ENCODE measurements around the gene MTR. TPM values are rescaled to one million over a fixed set of nuclear protein-coding genes. Genes with fewer than 3 reads are reported as not detected.

Gene MTR
- total and polyA plus RNA-seq, 2 donors = 10.4 to 58.5 TPM

- no peak overlapping the region for H3K27ac ChIP-seq (ENCODE audit: low read depth)
- DNase-seq (ENCODE audit: extremely low spot score) = no peak
- no peaks in the 10 kb centered on the region for H3K4me1 ChIP-seq (ENCODE audit: insufficient read depth)
- no peaks in the 10 kb centered on the region for H3K36me3 ChIP-seq (ENCODE audit: insufficient read depth)
- no peak overlapping the region for H3K4me3 ChIP-seq (ENCODE audit: low read depth, low read length)
- 97% methylated on average over 5 of the region's 5 CpGs for WGBS
These were observed 3.9 kb downstream of the MTR start for GRCh38 chr1:236799001-236799400.

GRCh38 chr1:236800002-236800620, 5.0 kb downstream of the MTR start:
- H3K4me1 ChIP-seq (ENCODE audit: insufficient read depth) = no peaks in the 10 kb centered on the region
- H3K27ac ChIP-seq (ENCODE audit: low read depth) = no peak overlapping the region
- no peak overlapping the region for H3K4me3 ChIP-seq (ENCODE audit: low read depth, low read length)
- no peaks in the 10 kb centered on the region for H3K36me3 ChIP-seq (ENCODE audit: insufficient read depth)
- 88% methylated on average over 5 of the region's 5 CpGs for WGBS
- no peak for DNase-seq (ENCODE audit: extremely low spot score)

- Histone ChIP-seq H3K27ac (ENCODE audit: low read depth) (no peak overlapping the region), H3K36me3 (ENCODE audit: insufficient read depth) (no peaks in the 10 kb centered on the region), H3K4me1 (ENCODE audit: insufficient read depth) (no peaks in the 10 kb centered on the region), H3K4me3 (ENCODE audit: low read depth, low read length) (no peak overlapping the region)
- peak; percentile 11 for DNase-seq (ENCODE audit: extremely low spot score)
These were observed 5.5 kb downstream of the MTR start for GRCh38 chr1:236800623-236801022.

- no peaks in the 10 kb centered on the region for H3K36me3 ChIP-seq (ENCODE audit: insufficient read depth)
- 95% methylated on average over 3 of the region's 3 CpGs for WGBS
- H3K4me3 ChIP-seq (ENCODE audit: low read depth, low read length) = no peak overlapping the region
- no peak for DNase-seq (ENCODE audit: extremely low spot score)
- no peak overlapping the region for H3K27ac ChIP-seq (ENCODE audit: low read depth)
- no peaks in the 10 kb centered on the region for H3K4me1 ChIP-seq (ENCODE audit: insufficient read depth)
These were observed 7.2 kb downstream of the MTR start for GRCh38 chr1:236802264-236802663.

- DNase-seq (ENCODE audit: extremely low spot score) = no peak
- Histone ChIP-seq H3K36me3 (ENCODE audit: insufficient read depth) (peaks cover 5% of the 10 kb centered on the region), H3K27ac (ENCODE audit: low read depth) (no peak overlapping the region), H3K4me3 (ENCODE audit: low read depth, low read length) (no peak overlapping the region), H3K4me1 (ENCODE audit: insufficient read depth) (no peaks in the 10 kb centered on the region)
- 96% methylated on average over 2 of the region's 2 CpGs for WGBS
These were observed 11.5 kb downstream of the MTR start for GRCh38 chr1:236806634-236807033.

GRCh38 chr1:236808005-236808404, 12.9 kb downstream of the MTR start:
- Histone ChIP-seq H3K27ac (ENCODE audit: low read depth) (no peak overlapping the region), H3K4me1 (ENCODE audit: insufficient read depth) (no peaks in the 10 kb centered on the region), H3K36me3 (ENCODE audit: insufficient read depth) (peaks cover 5% of the 10 kb centered on the region), H3K4me3 (ENCODE audit: low read depth, low read length) (no peak overlapping the region)
- WGBS = 74% methylated on average over 2 of the region's 2 CpGs
- DNase-seq (ENCODE audit: extremely low spot score) = no peak

GRCh38 chr1:236808564-236809130, 13.6 kb downstream of the MTR start:
- no peak for DNase-seq (ENCODE audit: extremely low spot score)
- WGBS = 79% methylated on average over 8 of the region's 8 CpGs
- no peak overlapping the region for H3K4me3 ChIP-seq (ENCODE audit: low read depth, low read length)
- H3K4me1 ChIP-seq (ENCODE audit: insufficient read depth) = no peaks in the 10 kb centered on the region
- peaks cover 7% of the 10 kb centered on the region for H3K36me3 ChIP-seq (ENCODE audit: insufficient read depth)
- no peak overlapping the region for H3K27ac ChIP-seq (ENCODE audit: low read depth)

GRCh38 chr1:236809148-236809547, 14.1 kb downstream of the MTR start:
- 67% methylated on average over 1 of the region's 1 CpG for WGBS
- Histone ChIP-seq H3K36me3 (ENCODE audit: insufficient read depth) (peaks cover 7% of the 10 kb centered on the region), H3K4me3 (ENCODE audit: low read depth, low read length) (no peak overlapping the region), H3K4me1 (ENCODE audit: insufficient read depth) (no peaks in the 10 kb centered on the region), H3K27ac (ENCODE audit: low read depth) (no peak overlapping the region)
- DNase-seq (ENCODE audit: extremely low spot score) = no peak

GRCh38 chr1:236810018-236810417, 14.9 kb downstream of the MTR start:
- DNase-seq (ENCODE audit: extremely low spot score) = no peak
- H3K27ac ChIP-seq (ENCODE audit: low read depth) = no peak overlapping the region
- 77% methylated on average over 3 of the region's 3 CpGs for WGBS
- no peak overlapping the region for H3K4me3 ChIP-seq (ENCODE audit: low read depth, low read length)
- H3K36me3 ChIP-seq (ENCODE audit: insufficient read depth) = peaks cover 8% of the 10 kb centered on the region
- no peaks in the 10 kb centered on the region for H3K4me1 ChIP-seq (ENCODE audit: insufficient read depth)

GRCh38 chr1:236812334-236813030, 17.4 kb downstream of the MTR start:
- DNase-seq (ENCODE audit: extremely low spot score) = no peak
- WGBS = 95% methylated on average over 5 of the region's 5 CpGs
- no peak overlapping the region for H3K4me3 ChIP-seq (ENCODE audit: low read depth, low read length)
- no peaks in the 10 kb centered on the region for H3K4me1 ChIP-seq (ENCODE audit: insufficient read depth)
- H3K27ac ChIP-seq (ENCODE audit: low read depth) = no peak overlapping the region
- peaks cover 9% of the 10 kb centered on the region for H3K36me3 ChIP-seq (ENCODE audit: insufficient read depth)

GRCh38 chr1:236815941-236816340, 20.8 kb downstream of the MTR start:
- 91% methylated on average over 2 of the region's 2 CpGs for WGBS
- no peak for DNase-seq (ENCODE audit: extremely low spot score)
- peaks cover 7% of the 10 kb centered on the region for H3K36me3 ChIP-seq (ENCODE audit: insufficient read depth)
- no peak overlapping the region for H3K4me3 ChIP-seq (ENCODE audit: low read depth, low read length)
- no peaks in the 10 kb centered on the region for H3K4me1 ChIP-seq (ENCODE audit: insufficient read depth)
- no peak overlapping the region for H3K27ac ChIP-seq (ENCODE audit: low read depth)

- no peak overlapping the region for H3K27ac ChIP-seq (ENCODE audit: low read depth)
- H3K4me3 ChIP-seq (ENCODE audit: low read depth, low read length) = no peak overlapping the region
- 94% methylated on average over 9 of the region's 9 CpGs for WGBS
- H3K4me1 ChIP-seq (ENCODE audit: insufficient read depth) = no peaks in the 10 kb centered on the region
- no peak for DNase-seq (ENCODE audit: extremely low spot score)
- peaks cover 2% of the 10 kb centered on the region for H3K36me3 ChIP-seq (ENCODE audit: insufficient read depth)
These were observed 24.8 kb downstream of the MTR start for GRCh38 chr1:236819856-236820255.

- H3K36me3 ChIP-seq (ENCODE audit: insufficient read depth) = no peaks in the 10 kb centered on the region
- no peak overlapping the region for H3K27ac ChIP-seq (ENCODE audit: low read depth)
- H3K4me3 ChIP-seq (ENCODE audit: low read depth, low read length) = no peak overlapping the region
- no peaks in the 10 kb centered on the region for H3K4me1 ChIP-seq (ENCODE audit: insufficient read depth)
- DNase-seq (ENCODE audit: extremely low spot score) = no peak
- WGBS = 66% methylated on average over 6 of the region's 6 CpGs
These were observed 26.1 kb downstream of the MTR start for GRCh38 chr1:236821091-236821627.

- WGBS = 96% methylated on average over 2 of the region's 2 CpGs
- H3K27ac ChIP-seq (ENCODE audit: low read depth) = no peak overlapping the region
- H3K4me3 ChIP-seq (ENCODE audit: low read depth, low read length) = no peak overlapping the region
- no peaks in the 10 kb centered on the region for H3K4me1 ChIP-seq (ENCODE audit: insufficient read depth)
- no peaks in the 10 kb centered on the region for H3K36me3 ChIP-seq (ENCODE audit: insufficient read depth)
- no peak for DNase-seq (ENCODE audit: extremely low spot score)
These were observed 28.5 kb downstream of the MTR start for GRCh38 chr1:236823559-236823958.

All from urinary bladder (tissue), 4 donors.